ENCODE results near the gene ZNF785. TPM values are rescaled to one million over a fixed set of nuclear protein-coding genes. Genes with fewer than 3 reads are reported as not detected.
"Not testable (repeated sequence)": the region's sequence is repeated elsewhere in the genome, so short reads cannot be mapped to it uniquely, and the experiment has no call there.

ZNF785 gene
- 10 to 100 TPM in 1 of 4 donors, 1 to 10 TPM in 3; 5.9 to 19.9 (median 7.9) TPM for total RNA-seq
- 1 to 10 TPM in 2 of 3 donors, under 1 TPM in 1; 0.92 to 9.5 (median 2.4) TPM for polyA plus RNA-seq

- DNase-seq = peak; percentile 99
- Histone ChIP-seq H3K9me3 (no peaks in the 10 kb centered on the region), H3K27me3 (no peaks in the 10 kb centered on the region), H3K36me3 (peaks cover 7 to 33% (median 19%) of the 10 kb centered on the region in 4 donors), H3K4me3 (peak within 1 kb of the TSS; percentile 59 to 88 (median 70)), H3K27ac (peak within 1 kb of the TSS; percentile 91 to 94 (median 94)), H3K4me1 (peaks cover 0 to 29% (median 28%) of the 10 kb centered on the region in 4 donors)
- 1% methylated on average over 50 of the region's 50 CpGs for WGBS, 2 donors
- intact Hi-C loops (cut with DNase I) = loop anchor here (1.0 to 2.0 kb wide), 3 partner anchors 14 to 43 kb away; partner anchors contain the start of genes ZNF688 and ZNF764
- TF ChIP-seq EP300 (IDR thresholded peaks at IDR 0.05) (no peak), POLR2AphosphoS5 (IDR thresholded peaks at IDR 0.05) (peak; percentile 53 to 80 (median 74)), POLR2A (IDR thresholded peaks at IDR 0.05) (no peak), CTCF (IDR thresholded peaks at IDR 0.05) (no peak)
Measured at GRCh38 chr16:30585400-30586191, at the start of gene ZNF785. Gene ZNF785, minus strand, starts transcription at chr16:30585697. Its CDS starts 86 bp downstream, at chr16:30585611.

GRCh38 chr16:30633526-30633925, 48.0 kb upstream of the ZNF785 start:
- no peak for DNase-seq
- H3K27ac ChIP-seq = peak overlapping the region; percentile 83 to 94 (median 94)
- H3K4me3 ChIP-seq = peak overlapping the region; percentile 41 to 71 (median 69)
- no peaks in the 10 kb centered on the region for H3K36me3 ChIP-seq
- H3K4me1 ChIP-seq = peaks cover 0 to 23% (median 18%) of the 10 kb centered on the region in 4 donors
- WGBS, 2 donors = 84 to 91% methylated on average over 17 of the region's 17 CpGs
- H3K27me3 ChIP-seq = no peaks in the 10 kb centered on the region
- no peaks in the 10 kb centered on the region for H3K9me3 ChIP-seq
- TF ChIP-seq EP300 (IDR thresholded peaks at IDR 0.05) (no peak), CTCF (IDR thresholded peaks at IDR 0.05) (no peak), POLR2AphosphoS5 (IDR thresholded peaks at IDR 0.05) (no peak), POLR2A (IDR thresholded peaks at IDR 0.05) (no peak)
- intact Hi-C loops (cut with DNase I) = loop anchor here (5.0 kb wide), 3 partner anchors 61 to 96 kb away; partner anchors contain the start of genes ZNF688 and ZNF764

- H3K4me1 ChIP-seq = peaks cover 0 to 23% (median 18%) of the 10 kb centered on the region in 4 donors
- intact Hi-C loops (cut with DNase I) = loop anchor here (5.0 kb wide), 3 partner anchors 60 to 95 kb away; partner anchors contain the start of genes ZNF688 and ZNF764
- DNase-seq, H3K27me3 ChIP-seq, H3K9me3 ChIP-seq, H3K36me3 ChIP-seq, H3K4me3 ChIP-seq: not testable (repeated sequence)
- H3K27ac ChIP-seq = peak overlapping the region in 2 of 4 donors; percentile 93 to 94
- WGBS, 2 donors = 93 to 97% methylated on average over 7 of the region's 7 CpGs
Measured at GRCh38 chr16:30632454-30632853, 47.0 kb upstream of the ZNF785 start.

DNA sequence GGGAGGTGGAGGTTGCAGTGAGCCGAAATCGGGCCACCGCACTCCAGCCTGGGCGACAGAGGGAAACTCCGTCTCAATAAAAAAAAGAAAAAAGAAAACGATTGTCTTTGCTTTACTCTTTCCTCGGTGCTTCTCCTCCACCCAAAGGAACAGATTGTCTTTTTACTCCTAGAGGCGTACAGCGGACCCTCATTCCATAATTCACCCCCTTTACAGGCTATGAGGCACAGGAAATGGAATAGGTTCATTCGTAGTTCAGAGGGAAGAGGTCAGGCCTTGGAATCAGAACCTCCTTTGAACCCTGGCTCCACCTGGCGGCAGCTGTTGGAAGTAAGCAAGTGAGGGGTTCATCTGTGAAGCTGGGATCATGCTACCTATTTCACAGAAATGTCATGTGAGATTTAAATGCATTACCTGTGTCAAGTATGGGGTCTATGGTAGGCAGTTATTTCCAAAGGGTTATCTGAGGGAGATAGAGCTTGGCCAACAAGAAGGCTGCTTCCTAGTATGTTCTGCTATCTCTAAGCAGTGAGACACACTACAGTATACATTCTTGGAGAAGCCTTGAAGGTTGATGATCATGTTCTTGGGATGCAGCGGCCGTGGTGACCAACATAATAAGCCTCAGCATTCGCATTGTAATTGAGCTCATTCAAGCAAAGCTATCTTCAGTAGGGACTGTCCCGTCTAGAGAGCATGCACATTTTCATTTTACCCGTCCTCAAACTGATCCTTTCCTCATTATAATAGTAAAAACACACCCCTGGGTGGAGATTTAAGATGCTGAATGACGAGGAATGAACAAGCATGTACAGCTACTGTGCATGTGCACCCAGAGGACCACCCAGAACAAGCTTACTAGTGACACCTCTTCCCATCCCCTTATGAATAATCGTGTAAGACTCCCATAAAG, 43.4 kb upstream of the ZNF785 start:
- DNase-seq = peak; percentile 91
- Histone ChIP-seq H3K9me3 (no peaks in the 10 kb centered on the region), H3K27ac (peak overlapping the region; percentile 28 to 64 (median 54)), H3K4me3 (peak overlapping the region in 2 of 4 donors; percentile 13 to 26), H3K36me3 (no peaks in the 10 kb centered on the region), H3K27me3 (no peaks in the 10 kb centered on the region), H3K4me1 (peaks cover 0 to 6% (median 4%) of the 10 kb centered on the region in 4 donors)
- intact Hi-C loops (cut with DNase I) = loop anchor here (2.0 to 5.0 kb wide), 2 partner anchors 44 to 197 kb away; partner anchors contain the start of genes DCTPP1 and ZNF785
- peak; percentile 75 to 94 (median 86) for TF ChIP-seq CTCF (IDR thresholded peaks at IDR 0.05)
- TF ChIP-seq POLR2A (IDR thresholded peaks at IDR 0.05) = no peak
- 34 to 36% methylated on average over 18 of the region's 18 CpGs for WGBS, 2 donors
